Prostate gland (tissue), 2 donors: ENCODE data around the gene XXYLT1.
"Not testable (repeated sequence)": the region's sequence is repeated elsewhere in the genome, so short reads cannot be mapped to it uniquely, and the experiment has no call there.

Source experiments
- CTCF ChIP-seq, 4 experiments: fragments of 200-600 bp in 2 of 4; fragments of 450-650 bp in 2 of 4; sonication (generic) in 2 of 4; IDR thresholded peaks; 1 replicate in 3 of 4; 2 replicates in 1 of 4; pipeline ENCODE4 v1.5.1; 2016 to 2019; ENCODE audit warnings: antibody characterized with exemption in 4 of 4, mild to moderate bottlenecking in 2 of 4, moderate library complexity in 2 of 4
- POLR2A ChIP-seq: fragments of 450-650 bp; IDR thresholded peaks from one replicate; pipeline ENCODE4 v1.6.1; 2016; ENCODE audit warnings: antibody characterized with exemption, mild to moderate bottlenecking
- POLR2AphosphoS5 ChIP-seq: sonication (generic); formaldehyde crosslinking; IDR thresholded peaks from one replicate; pipeline ENCODE4 v1.6.1; 2017; ENCODE audit warnings: antibody characterized with exemption

DNA sequence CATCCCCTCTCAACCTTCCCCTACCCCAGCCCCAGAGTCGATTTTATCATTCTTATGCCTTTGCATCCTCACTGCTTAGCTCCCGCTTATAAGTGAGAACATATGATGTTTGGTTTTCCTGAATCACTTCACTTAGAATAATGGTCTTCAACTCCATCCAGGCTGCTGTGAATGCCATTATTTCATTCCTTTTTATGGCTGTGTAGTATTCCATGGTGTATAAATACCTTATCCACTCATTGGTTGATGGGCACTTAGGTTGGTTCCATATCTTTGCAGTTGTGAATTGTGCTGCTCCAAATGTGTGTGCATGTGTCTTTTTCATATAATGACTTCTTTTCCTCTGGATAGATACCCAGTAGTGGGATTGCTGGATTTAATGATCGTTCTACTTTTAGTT lies 233.4 kb downstream of the XXYLT1 start:
- TF ChIP-seq CTCF (IDR thresholded peaks at IDR 0.05); POLR2AphosphoS5; POLR2A: not testable (repeated sequence)
